NCI-H146 treated with DMSO at 0.1 percent for 48 hours (cell line): ENCODE data around the gene CCSER1.
"Not testable (repeated sequence)": the region's sequence is repeated elsewhere in the genome, so short reads cannot be mapped to it uniquely, and the experiment has no call there.

Source experiments
- DNase-seq: peaks from one replicate; lab custom pipeline; 2025; ENCODE audit not compliant: unreplicated experiment; lab: John Stamatoyannopoulos, UW

The CCSER1 gene

GRCh38 chr4:90798948-90799347 is 671.8 kb downstream of the CCSER1 start:
- no peak for DNase-seq

GRCh38 chr4:90799895-90800294 is 672.7 kb downstream of the CCSER1 start:
- DNase-seq = no peak

GRCh38 chr4:90815569-90815968 is 688.4 kb downstream of the CCSER1 start:
- DNase-seq = no peak

GRCh38 chr4:90816754-90817153 is 689.6 kb downstream of the CCSER1 start:
- no peak for DNase-seq

- no peak for DNase-seq
Measured at GRCh38 chr4:90824266-90825150, 697.3 kb downstream of the CCSER1 start.

GRCh38 chr4:90825849-90826248 is 698.7 kb downstream of the CCSER1 start:
- DNase-seq = no peak

GRCh38 chr4:90833706-90834105 is 706.5 kb downstream of the CCSER1 start:
- no peak for DNase-seq

- no peak for DNase-seq
Measured at GRCh38 chr4:90837241-90837640, 710.0 kb downstream of the CCSER1 start.

- not testable (repeated sequence) for DNase-seq
Measured at GRCh38 chr4:90838859-90839258, 711.7 kb downstream of the CCSER1 start.

- no peak for DNase-seq
Measured at GRCh38 chr4:90840291-90840690, 713.1 kb downstream of the CCSER1 start.

- no peak for DNase-seq
Measured at GRCh38 chr4:90840828-90841227, 713.6 kb downstream of the CCSER1 start.

GRCh38 chr4:90841676-90842075 is 714.5 kb downstream of the CCSER1 start:
- DNase-seq = no peak

GRCh38 chr4:90842960-90843359 is 715.8 kb downstream of the CCSER1 start:
- no peak for DNase-seq

GRCh38 chr4:90844241-90844640 is 717.0 kb downstream of the CCSER1 start:
- no peak for DNase-seq

- no peak for DNase-seq
Measured at GRCh38 chr4:90845777-90846176, 718.6 kb downstream of the CCSER1 start.

- DNase-seq = no peak
Measured at GRCh38 chr4:90852237-90852636, 725.0 kb downstream of the CCSER1 start.

- no peak for DNase-seq
Measured at GRCh38 chr4:90855111-90855510, 727.9 kb downstream of the CCSER1 start.

GRCh38 chr4:90857081-90857820 is 730.1 kb downstream of the CCSER1 start:
- DNase-seq = no peak

- no peak for DNase-seq
Measured at GRCh38 chr4:90875791-90876190, 748.6 kb downstream of the CCSER1 start.

- DNase-seq = no peak
Measured at GRCh38 chr4:90876296-90876695, 749.1 kb downstream of the CCSER1 start.

GRCh38 chr4:90883519-90883918 is 756.3 kb downstream of the CCSER1 start:
- no peak for DNase-seq

- DNase-seq = no peak
Measured at GRCh38 chr4:90888571-90888970, 761.4 kb downstream of the CCSER1 start.
